RWPE1 (cell line): Measurements from ENCODE around the gene MEOX1.
"Not testable (repeated sequence)": the region's sequence is repeated elsewhere in the genome, so short reads cannot be mapped to it uniquely, and the experiment has no call there.

Experiments
- CTCF ChIA-PET: fragments of 350-600 bp; sonication (Branson Sonifier 250); formaldehyde crosslinking; extraction: SDS; loops from one replicate; lab custom pipeline; 2021; lab: Yijun Ruan, JAX
- POLR2A ChIA-PET: fragments of 400-600 bp; formaldehyde crosslinking; extraction: SDS; loops from one replicate; lab custom pipeline; 2020; ENCODE audit warnings: antibody characterized with exemption; ENCODE audit not compliant: low non-redundant PET; lab: Yijun Ruan, JAX
- DNase-seq: peaks from one replicate; pipeline ENCODE4 v3.0.0; 2012; ENCODE audit warnings: low spot score
- H3K27ac ChIP-seq: fragments of 450-650 bp; 2 replicates; pipeline ENCODE4 v1.5.1; 2017
- CTCF ChIP-seq: fragments of 450-650 bp; conservative IDR thresholded peaks from 2 replicates; pipeline ENCODE4 v1.5.1; 2017; ENCODE audit warnings: low read depth, mild to moderate bottlenecking

Gene MEOX1

GRCh38 chr17:43609613-43610385 lies 51.9 kb downstream of the MEOX1 start:
- ChIA-PET POLR2A (no interaction called here), CTCF (interaction anchor here (0.7 kb wide), 1 partner anchor 90 kb away, joined by 10 read pairs; no protein-coding TSS in a partner anchor)
- DNase-seq: no peak
- no peak for TF ChIP-seq CTCF
- H3K27ac ChIP-seq: no peak overlapping the region

DNA sequence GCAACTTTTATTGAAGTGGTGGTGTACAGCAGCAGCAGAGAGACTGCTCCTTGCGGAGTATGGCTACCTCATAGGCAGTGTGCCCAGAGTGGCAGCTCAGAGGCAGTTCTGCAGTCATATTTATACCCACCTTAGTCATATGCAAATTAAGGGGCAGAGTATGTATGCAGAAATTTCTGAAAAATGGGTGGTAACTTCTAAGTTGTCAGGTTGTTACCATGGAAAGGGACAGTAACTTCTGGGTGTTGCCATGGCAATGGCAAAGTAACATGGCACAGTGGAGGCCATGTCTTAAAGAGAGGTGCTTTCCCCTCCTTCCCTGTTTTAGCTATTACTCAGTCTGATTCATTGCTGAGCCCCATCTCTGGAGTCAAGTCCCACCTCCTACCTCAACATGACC lies 53.4 kb downstream of the MEOX1 start:
- no peak for TF ChIP-seq CTCF
- H3K27ac ChIP-seq: no peak overlapping the region
- ChIA-PET POLR2A (no interaction called here), CTCF (no interaction called here)
- no peak for DNase-seq

DNA sequence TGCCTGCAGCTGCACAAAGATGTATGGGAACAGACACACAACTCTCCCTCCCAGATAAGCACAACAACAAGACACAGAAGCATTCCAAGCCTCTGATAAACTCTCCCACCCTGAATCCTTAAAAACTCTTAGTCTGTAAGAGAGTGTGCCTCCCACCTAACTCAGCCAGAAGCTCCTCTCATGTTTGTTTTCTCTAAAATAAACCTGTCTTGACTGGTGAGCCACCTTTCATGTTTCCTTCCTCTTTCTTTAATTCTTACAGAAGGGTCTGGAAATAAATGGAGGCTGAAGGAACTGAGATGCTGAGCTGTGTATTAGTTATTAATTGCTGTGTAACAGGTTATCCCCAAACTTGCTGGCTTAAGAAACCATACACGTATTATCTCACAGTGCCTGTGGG lies 57.2 kb downstream of the MEOX1 start:
- TF ChIP-seq CTCF: no peak
- no peak for DNase-seq
- CTCF ChIA-PET: interaction anchor here (1.0 to 1.5 kb wide), 2 partner anchors 28 to 69 kb away, joined by 4 read pairs; no protein-coding TSS in a partner anchor
- POLR2A ChIA-PET: no interaction called here
- H3K27ac ChIP-seq: no peak overlapping the region

- TF ChIP-seq CTCF: no peak
- CTCF ChIA-PET: interaction anchor here (0.5 kb wide), 1 partner anchor 27 kb away, joined by 4 read pairs; no protein-coding TSS in a partner anchor
Measured at GRCh38 chr17:43603321-43603720, 58.4 kb downstream of the MEOX1 start.

GRCh38 chr17:43602556-43602955 lies 59.2 kb downstream of the MEOX1 start:
- CTCF ChIA-PET, POLR2A ChIA-PET, H3K27ac ChIP-seq, DNase-seq: not testable (repeated sequence)

More at GRCh38 chr17:43603321-43603720, 58.4 kb downstream of the MEOX1 start:
- POLR2A ChIA-PET: no interaction called here
- no peak for DNase-seq
- H3K27ac ChIP-seq: no peak overlapping the region

GRCh38 chr17:43601280-43602039 lies 60.3 kb downstream of the MEOX1 start:
- no peak overlapping the region for H3K27ac ChIP-seq
- no peak for TF ChIP-seq CTCF
- POLR2A ChIA-PET: no interaction called here
- no peak for DNase-seq
- CTCF ChIA-PET: no interaction called here

GRCh38 chr17:43599835-43600234 lies 61.9 kb downstream of the MEOX1 start:
- peak overlapping the region; percentile 47; the same call in 1 of the 2 replicates for H3K27ac ChIP-seq
- ChIA-PET CTCF (interaction anchor here (0.6 kb wide), 1 partner anchor 1111 kb away, joined by 3 read pairs; no protein-coding TSS in a partner anchor), POLR2A (no interaction called here)
- peak; percentile 54 for DNase-seq
- TF ChIP-seq CTCF: no peak
